DND-41 (cell line): ENCODE data around the gene ANK3.

Experiments used
- EZH2 ChIP-seq: IDR thresholded peaks from 3 replicates; pipeline ENCODE4 v1.6.1; 2012; ENCODE audit warnings: borderline replicate concordance, low read depth, mild to moderate bottlenecking, moderate library complexity, low read length, inconsistent platforms; ENCODE audit not compliant: severe bottlenecking
- TF ChIP-seq, protein P1 (sequence below): IDR thresholded peaks from 2 replicates; pipeline ENCODE4 v1.5.1; 2012; ENCODE audit warnings: borderline replicate concordance, low read length, moderate library complexity, mild to moderate bottlenecking; ENCODE audit not compliant: poor library complexity, severe bottlenecking; ENCODE audit errors: extremely low read depth

- TF ChIP-seq, protein P1, sequence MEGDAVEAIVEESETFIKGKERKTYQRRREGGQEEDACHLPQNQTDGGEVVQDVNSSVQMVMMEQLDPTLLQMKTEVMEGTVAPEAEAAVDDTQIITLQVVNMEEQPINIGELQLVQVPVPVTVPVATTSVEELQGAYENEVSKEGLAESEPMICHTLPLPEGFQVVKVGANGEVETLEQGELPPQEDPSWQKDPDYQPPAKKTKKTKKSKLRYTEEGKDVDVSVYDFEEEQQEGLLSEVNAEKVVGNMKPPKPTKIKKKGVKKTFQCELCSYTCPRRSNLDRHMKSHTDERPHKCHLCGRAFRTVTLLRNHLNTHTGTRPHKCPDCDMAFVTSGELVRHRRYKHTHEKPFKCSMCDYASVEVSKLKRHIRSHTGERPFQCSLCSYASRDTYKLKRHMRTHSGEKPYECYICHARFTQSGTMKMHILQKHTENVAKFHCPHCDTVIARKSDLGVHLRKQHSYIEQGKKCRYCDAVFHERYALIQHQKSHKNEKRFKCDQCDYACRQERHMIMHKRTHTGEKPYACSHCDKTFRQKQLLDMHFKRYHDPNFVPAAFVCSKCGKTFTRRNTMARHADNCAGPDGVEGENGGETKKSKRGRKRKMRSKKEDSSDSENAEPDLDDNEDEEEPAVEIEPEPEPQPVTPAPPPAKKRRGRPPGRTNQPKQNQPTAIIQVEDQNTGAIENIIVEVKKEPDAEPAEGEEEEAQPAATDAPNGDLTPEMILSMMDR, result no peak
- TF ChIP-seq EZH2, result no peak
Observed at GRCh38 chr10:60155943-60156683, 233.6 kb downstream of the ANK3 start.
